NB4 (cell line): ENCODE measurements around the gene PLEKHO2.

Experiments used
- POLR2A ChIP-seq: IDR thresholded peaks from 2 replicates; pipeline ENCODE4 v1.6.1; 2011; ENCODE audit warnings: mild to moderate bottlenecking; ENCODE audit not compliant: insufficient read length; ENCODE audit errors: extremely low read depth
- TF ChIP-seq, protein P1 (sequence below): IDR thresholded peaks from one replicate; pipeline ENCODE4 v1.5.1; 2012; ENCODE audit warnings: low read depth, low read length
- TF ChIP-seq, protein P2 (sequence below): IDR thresholded peaks from 2 replicates; pipeline ENCODE4 v1.6.1; 2011; ENCODE audit warnings: low read depth, low read length

DNA sequence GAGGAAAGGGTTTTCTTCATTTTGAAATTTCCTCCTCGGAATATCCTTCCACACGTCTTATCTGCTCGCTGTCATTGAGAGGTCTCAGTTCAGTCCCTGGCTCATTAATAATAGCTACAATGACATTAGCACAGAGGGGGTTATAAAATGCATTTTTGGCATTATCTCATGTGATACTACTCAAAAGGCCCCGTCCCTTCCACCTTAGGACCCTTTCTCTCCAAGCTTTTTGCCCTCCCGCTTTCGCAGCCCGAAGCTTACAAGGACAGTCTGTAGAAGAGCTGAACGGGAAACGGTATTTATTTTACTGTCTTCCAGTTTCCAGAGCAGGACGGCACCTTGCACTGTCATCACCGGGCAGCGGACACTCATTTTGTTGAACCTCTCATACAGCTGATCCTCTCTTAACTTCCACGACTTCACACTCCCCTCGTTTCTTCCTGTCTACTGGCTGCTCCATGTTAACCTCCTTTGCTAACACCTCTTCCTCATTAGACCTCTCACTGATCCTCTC is 5.6 kb upstream of the PLEKHO2 start:
- TF ChIP-seq, protein P1, sequence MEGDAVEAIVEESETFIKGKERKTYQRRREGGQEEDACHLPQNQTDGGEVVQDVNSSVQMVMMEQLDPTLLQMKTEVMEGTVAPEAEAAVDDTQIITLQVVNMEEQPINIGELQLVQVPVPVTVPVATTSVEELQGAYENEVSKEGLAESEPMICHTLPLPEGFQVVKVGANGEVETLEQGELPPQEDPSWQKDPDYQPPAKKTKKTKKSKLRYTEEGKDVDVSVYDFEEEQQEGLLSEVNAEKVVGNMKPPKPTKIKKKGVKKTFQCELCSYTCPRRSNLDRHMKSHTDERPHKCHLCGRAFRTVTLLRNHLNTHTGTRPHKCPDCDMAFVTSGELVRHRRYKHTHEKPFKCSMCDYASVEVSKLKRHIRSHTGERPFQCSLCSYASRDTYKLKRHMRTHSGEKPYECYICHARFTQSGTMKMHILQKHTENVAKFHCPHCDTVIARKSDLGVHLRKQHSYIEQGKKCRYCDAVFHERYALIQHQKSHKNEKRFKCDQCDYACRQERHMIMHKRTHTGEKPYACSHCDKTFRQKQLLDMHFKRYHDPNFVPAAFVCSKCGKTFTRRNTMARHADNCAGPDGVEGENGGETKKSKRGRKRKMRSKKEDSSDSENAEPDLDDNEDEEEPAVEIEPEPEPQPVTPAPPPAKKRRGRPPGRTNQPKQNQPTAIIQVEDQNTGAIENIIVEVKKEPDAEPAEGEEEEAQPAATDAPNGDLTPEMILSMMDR, result no peak
- TF ChIP-seq POLR2A, result no peak
- TF ChIP-seq, protein P2, sequence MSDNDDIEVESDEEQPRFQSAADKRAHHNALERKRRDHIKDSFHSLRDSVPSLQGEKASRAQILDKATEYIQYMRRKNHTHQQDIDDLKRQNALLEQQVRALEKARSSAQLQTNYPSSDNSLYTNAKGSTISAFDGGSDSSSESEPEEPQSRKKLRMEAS, result no peak
